Measurements from ENCODE around the gene KDM8.

DNA sequence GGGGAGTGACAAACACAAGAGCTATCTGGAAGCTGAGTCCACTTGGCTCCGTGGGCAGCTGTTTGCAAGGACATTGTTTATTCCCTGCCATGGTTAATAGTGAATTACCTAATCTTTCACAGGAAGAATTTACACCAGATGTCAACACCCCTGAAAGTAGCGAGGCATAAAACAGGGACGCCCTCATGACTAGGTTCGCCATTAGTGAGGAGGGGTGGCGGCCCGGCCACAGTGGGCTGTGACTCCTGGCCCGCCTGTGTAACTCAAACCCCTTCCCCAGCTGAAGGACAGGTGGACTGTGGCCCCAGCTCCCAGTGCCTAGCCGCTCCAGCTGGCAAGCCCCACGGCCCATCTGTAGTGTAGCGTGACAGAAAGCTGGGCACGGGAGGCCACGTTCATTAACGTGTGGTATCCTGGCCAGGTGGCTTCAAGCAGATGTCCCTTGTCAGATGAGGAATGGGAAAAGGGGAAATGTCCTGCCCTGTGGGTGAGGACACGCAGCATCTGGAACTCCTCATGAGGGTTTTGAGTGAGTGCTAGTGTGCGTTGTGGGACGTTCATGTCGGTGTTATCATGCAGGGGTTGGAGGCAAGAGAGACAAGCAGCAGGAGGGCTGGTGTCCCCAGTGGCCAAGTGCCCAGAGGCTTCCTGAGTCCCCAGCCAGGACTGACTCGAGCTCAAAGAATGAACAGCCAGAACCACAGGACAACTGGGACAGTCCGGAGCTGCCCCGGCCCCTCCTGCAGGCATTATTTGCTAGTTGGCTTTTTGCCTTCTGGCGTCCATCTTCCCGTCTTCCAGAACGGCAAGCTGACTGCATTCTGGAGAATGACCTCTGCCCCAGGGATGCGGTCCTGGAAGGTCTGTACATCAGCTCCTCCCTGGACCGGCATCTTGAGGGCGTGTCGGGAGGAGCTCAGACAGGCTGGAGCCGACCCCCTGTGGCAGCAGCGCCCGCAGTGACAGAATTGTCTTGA is 19.2 kb downstream of the KDM8 start:
- TF ChIP-seq, protein P1, sequence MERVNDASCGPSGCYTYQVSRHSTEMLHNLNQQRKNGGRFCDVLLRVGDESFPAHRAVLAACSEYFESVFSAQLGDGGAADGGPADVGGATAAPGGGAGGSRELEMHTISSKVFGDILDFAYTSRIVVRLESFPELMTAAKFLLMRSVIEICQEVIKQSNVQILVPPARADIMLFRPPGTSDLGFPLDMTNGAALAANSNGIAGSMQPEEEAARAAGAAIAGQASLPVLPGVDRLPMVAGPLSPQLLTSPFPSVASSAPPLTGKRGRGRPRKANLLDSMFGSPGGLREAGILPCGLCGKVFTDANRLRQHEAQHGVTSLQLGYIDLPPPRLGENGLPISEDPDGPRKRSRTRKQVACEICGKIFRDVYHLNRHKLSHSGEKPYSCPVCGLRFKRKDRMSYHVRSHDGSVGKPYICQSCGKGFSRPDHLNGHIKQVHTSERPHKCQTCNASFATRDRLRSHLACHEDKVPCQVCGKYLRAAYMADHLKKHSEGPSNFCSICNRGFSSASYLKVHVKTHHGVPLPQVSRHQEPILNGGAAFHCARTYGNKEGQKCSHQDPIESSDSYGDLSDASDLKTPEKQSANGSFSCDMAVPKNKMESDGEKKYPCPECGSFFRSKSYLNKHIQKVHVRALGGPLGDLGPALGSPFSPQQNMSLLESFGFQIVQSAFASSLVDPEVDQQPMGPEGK (CRISPR knock-in tag; IDR thresholded peaks at IDR 0.05; ENCODE audit: borderline replicate concordance), result no peak
- TF ChIP-seq TCF4 (CRISPR knock-in tag; IDR thresholded peaks at IDR 0.05; ENCODE audit: borderline replicate concordance), result no peak

Data from SK-N-SH treated with all-trans-retinoic acid at 6 μM for 48 hours (cell line).